ENCODE data around the gene HIP1.

Gene HIP1

GRCh38 chr7:75646571-75647102, 92.1 kb downstream of the HIP1 start:
- no peak for TF ChIP-seq GATA2 (IDR thresholded peaks at IDR 0.05; ENCODE audit: low read depth, low read length)
- no peak for TF ChIP-seq GATA3 (IDR thresholded peaks at IDR 0.05; ENCODE audit: low read depth, low read length)

GRCh38 chr7:75645570-75645969, 93.2 kb downstream of the HIP1 start:
- no peak for TF ChIP-seq GATA2 (IDR thresholded peaks at IDR 0.05; ENCODE audit: low read depth, low read length)
- no peak for TF ChIP-seq GATA3 (IDR thresholded peaks at IDR 0.05; ENCODE audit: low read depth, low read length)

- TF ChIP-seq GATA2 (IDR thresholded peaks at IDR 0.05; ENCODE audit: low read depth, low read length) (no peak), GATA3 (IDR thresholded peaks at IDR 0.05; ENCODE audit: low read depth, low read length) (no peak)
Measured at GRCh38 chr7:75644589-75644988, 94.2 kb downstream of the HIP1 start.

- TF ChIP-seq GATA3 (IDR thresholded peaks at IDR 0.05; ENCODE audit: low read depth, low read length) (no peak), GATA2 (IDR thresholded peaks at IDR 0.05; ENCODE audit: low read depth, low read length) (no peak)
Measured at GRCh38 chr7:75642810-75643486, 95.8 kb downstream of the HIP1 start.

GRCh38 chr7:75640201-75640600, 98.5 kb downstream of the HIP1 start:
- TF ChIP-seq GATA2 (IDR thresholded peaks at IDR 0.05; ENCODE audit: low read depth, low read length) = no peak

GRCh38 chr7:75639886-75640190, 98.9 kb downstream of the HIP1 start:
- TF ChIP-seq GATA3 (IDR thresholded peaks at IDR 0.05; ENCODE audit: low read depth, low read length) (no peak), GATA2 (IDR thresholded peaks at IDR 0.05; ENCODE audit: low read depth, low read length) (no peak)

- no peak for TF ChIP-seq GATA3 (IDR thresholded peaks at IDR 0.05; ENCODE audit: low read depth, low read length)
- TF ChIP-seq GATA2 (IDR thresholded peaks at IDR 0.05; ENCODE audit: low read depth, low read length) = no peak
Measured at GRCh38 chr7:75639071-75639885, 99.5 kb downstream of the HIP1 start.

- no peak for TF ChIP-seq GATA3 (IDR thresholded peaks at IDR 0.05; ENCODE audit: low read depth, low read length)
- no peak for TF ChIP-seq GATA2 (IDR thresholded peaks at IDR 0.05; ENCODE audit: low read depth, low read length)
Measured at GRCh38 chr7:75638594-75639070, 100.1 kb downstream of the HIP1 start.

- TF ChIP-seq GATA3 (IDR thresholded peaks at IDR 0.05; ENCODE audit: low read depth, low read length) (no peak), GATA2 (IDR thresholded peaks at IDR 0.05; ENCODE audit: low read depth, low read length) (no peak)
Measured at GRCh38 chr7:75637854-75638593, 100.7 kb downstream of the HIP1 start.

- TF ChIP-seq GATA2 (IDR thresholded peaks at IDR 0.05; ENCODE audit: low read depth, low read length) (peak; percentile 38; the same call in 1 of the 2 replicates), GATA3 (IDR thresholded peaks at IDR 0.05; ENCODE audit: low read depth, low read length) (no peak)
Measured at GRCh38 chr7:75635036-75635435, 103.7 kb downstream of the HIP1 start.

GRCh38 chr7:75631711-75632110, 107.0 kb downstream of the HIP1 start:
- no peak for TF ChIP-seq GATA2 (IDR thresholded peaks at IDR 0.05; ENCODE audit: low read depth, low read length)
- TF ChIP-seq GATA3 (IDR thresholded peaks at IDR 0.05; ENCODE audit: low read depth, low read length) = no peak

- no peak for TF ChIP-seq GATA3 (IDR thresholded peaks at IDR 0.05; ENCODE audit: low read depth, low read length)
- TF ChIP-seq GATA2 (IDR thresholded peaks at IDR 0.05; ENCODE audit: low read depth, low read length) = no peak
Measured at GRCh38 chr7:75630549-75630948, 108.2 kb downstream of the HIP1 start.

- TF ChIP-seq GATA3 (IDR thresholded peaks at IDR 0.05; ENCODE audit: low read depth, low read length) (no peak), GATA2 (IDR thresholded peaks at IDR 0.05; ENCODE audit: low read depth, low read length) (no peak)
Measured at GRCh38 chr7:75629044-75629443, 109.7 kb downstream of the HIP1 start.

- TF ChIP-seq GATA2 (IDR thresholded peaks at IDR 0.05; ENCODE audit: low read depth, low read length) (no peak), GATA3 (IDR thresholded peaks at IDR 0.05; ENCODE audit: low read depth, low read length) (no peak)
Measured at GRCh38 chr7:75628055-75628454, 110.7 kb downstream of the HIP1 start.

Data from SH-SY5Y (cell line).